Nephron (organoid): ENCODE results near the gene ELF5.

Experiments
- H3K27ac Mint-ChIP-seq, 3 experiments: 2 replicates each; pipeline ENCODE4 v1.8.0; 2020; ENCODE audit warnings: mixed read lengths in 3 of 3, mild to moderate bottlenecking in 2 of 3, moderate library complexity in 1 of 3
- H3K27me3 Mint-ChIP-seq: 2 replicates; pipeline ENCODE4 v1.8.0; 2021; ENCODE audit warnings: low read depth, mild to moderate bottlenecking, moderate library complexity, mixed read lengths
- H3K36me3 Mint-ChIP-seq: 2 replicates; pipeline ENCODE4 v1.8.0; 2020; ENCODE audit warnings: low read depth, mixed read lengths
- H3K4me1 Mint-ChIP-seq: 2 replicates; pipeline ENCODE4 v1.8.0; 2020; ENCODE audit warnings: mixed read lengths
- H3K4me3 Mint-ChIP-seq, 3 experiments: 2 replicates each; pipeline ENCODE4 v1.8.0; 2020; ENCODE audit warnings: mild to moderate bottlenecking in 3 of 3, mixed read lengths in 3 of 3, moderate library complexity in 2 of 3
- H3K9me3 Mint-ChIP-seq: 2 replicates; pipeline ENCODE4 v1.8.0; 2020; ENCODE audit warnings: mixed read lengths
- CTCF ChIP-seq, 3 experiments: fragments of 200-600 bp; sonication (generic); IDR thresholded peaks; one replicate each; pipeline ENCODE4 v1.5.0; 2021; ENCODE audit warnings: antibody characterized with exemption in 3 of 3; ENCODE audit not compliant: unreplicated experiment in 3 of 3

Gene ELF5

DNA sequence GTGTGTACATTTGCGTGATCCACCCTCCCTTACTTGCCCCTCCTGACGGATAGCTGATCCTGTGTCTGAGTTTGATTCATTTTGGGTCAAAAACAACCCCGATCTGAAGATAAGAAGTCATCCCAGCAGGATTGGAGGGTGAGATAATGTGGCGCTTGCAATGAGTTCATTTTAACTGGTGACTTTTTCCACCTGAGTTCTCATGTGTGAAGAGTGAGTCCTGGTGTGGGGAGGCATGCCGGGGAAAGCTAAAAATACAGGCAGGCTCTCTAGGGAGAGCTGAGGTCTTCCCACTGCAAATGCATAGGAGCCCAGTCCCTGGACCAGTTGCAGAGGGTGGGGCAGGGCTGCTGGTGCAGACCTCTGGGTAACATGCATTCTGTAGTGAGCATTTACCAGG, 35.7 kb upstream of the ELF5 start:
- Mint-ChIP-seq H3K36me3 (no peaks in the 10 kb centered on the region), H3K4me1 (no peaks in the 10 kb centered on the region), H3K27ac (no peak overlapping the region), H3K9me3 (no peaks in the 10 kb centered on the region), H3K27me3 (peaks cover 13% of the 10 kb centered on the region), H3K4me3 (no peak overlapping the region)
- no peak for TF ChIP-seq CTCF (IDR thresholded peaks at IDR 0.05; ENCODE audit: unreplicated experiment in 3 of 3)

DNA sequence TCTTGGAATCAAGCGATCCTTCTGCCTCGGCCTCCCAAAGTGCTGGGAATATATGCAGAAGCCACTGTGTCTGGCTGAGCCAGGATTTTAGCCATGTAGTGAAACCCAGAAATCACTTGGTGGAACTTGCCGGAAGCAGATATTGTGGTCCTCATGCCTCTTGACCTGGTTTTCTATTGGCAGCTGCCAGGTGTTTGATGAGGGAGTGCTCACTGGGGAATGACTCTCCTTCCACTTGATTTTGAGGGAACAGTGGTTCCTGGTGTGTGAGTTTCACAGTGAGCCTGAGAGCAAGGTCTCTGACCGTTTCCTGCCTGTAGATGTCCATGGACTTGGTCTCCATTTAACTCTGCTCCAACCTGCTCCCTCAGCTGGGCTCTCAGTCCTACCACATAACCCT, 34.7 kb upstream of the ELF5 start:
- no peaks in the 10 kb centered on the region for H3K36me3 Mint-ChIP-seq
- no peaks in the 10 kb centered on the region for H3K4me1 Mint-ChIP-seq
- H3K27me3 Mint-ChIP-seq = peaks cover 17% of the 10 kb centered on the region
- no peak overlapping the region for H3K4me3 Mint-ChIP-seq
- H3K27ac Mint-ChIP-seq = no peak overlapping the region
- TF ChIP-seq CTCF (IDR thresholded peaks at IDR 0.05; ENCODE audit: unreplicated experiment in 3 of 3) = no peak
- no peaks in the 10 kb centered on the region for H3K9me3 Mint-ChIP-seq

DNA sequence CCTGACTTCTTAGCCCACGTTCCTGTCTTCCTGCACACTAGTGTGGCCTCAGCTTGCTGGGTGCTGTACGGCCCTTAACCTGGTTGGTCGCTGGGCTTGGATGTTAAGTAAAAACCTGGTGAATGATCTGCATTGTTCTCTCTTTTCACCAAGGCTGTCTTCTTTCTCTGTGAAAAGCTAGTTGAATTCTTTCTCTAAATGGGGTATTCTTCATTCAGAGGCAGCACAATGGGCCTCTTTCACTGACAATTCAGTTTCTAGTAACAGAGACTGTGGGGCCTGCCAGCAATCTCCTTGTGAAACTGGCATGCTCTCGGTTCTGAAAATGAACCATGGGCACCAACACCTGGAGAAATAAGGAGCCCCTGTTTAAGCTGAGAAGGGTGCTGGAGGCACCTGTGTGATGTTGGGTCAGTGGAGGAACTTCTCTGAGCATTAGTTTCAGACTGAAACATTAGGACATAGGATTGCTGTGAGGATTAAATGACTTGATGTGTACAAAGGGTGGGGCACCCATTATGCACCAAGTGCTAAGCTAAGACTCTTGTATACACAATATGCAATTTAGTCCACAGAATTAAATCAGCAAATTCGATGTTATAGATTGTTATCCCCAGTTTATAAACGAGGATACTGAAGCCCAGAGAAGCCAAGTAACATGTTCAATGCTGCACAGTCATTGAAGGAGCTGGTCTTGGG, 33.1 kb upstream of the ELF5 start:
- no peaks in the 10 kb centered on the region for H3K9me3 Mint-ChIP-seq
- H3K27ac Mint-ChIP-seq = no peak overlapping the region
- no peaks in the 10 kb centered on the region for H3K4me1 Mint-ChIP-seq
- no peak overlapping the region for H3K4me3 Mint-ChIP-seq
- peaks cover 27% of the 10 kb centered on the region for H3K27me3 Mint-ChIP-seq
- no peak for TF ChIP-seq CTCF (IDR thresholded peaks at IDR 0.05; ENCODE audit: unreplicated experiment in 3 of 3)
- H3K36me3 Mint-ChIP-seq = no peaks in the 10 kb centered on the region

GRCh38 chr11:34542089-34542488, 28.5 kb upstream of the ELF5 start:
- H3K27me3 Mint-ChIP-seq = peaks cover 34% of the 10 kb centered on the region
- H3K4me1 Mint-ChIP-seq = no peaks in the 10 kb centered on the region
- H3K36me3 Mint-ChIP-seq = no peaks in the 10 kb centered on the region
- no peak for TF ChIP-seq CTCF (IDR thresholded peaks at IDR 0.05; ENCODE audit: unreplicated experiment in 3 of 3)
- no peaks in the 10 kb centered on the region for H3K9me3 Mint-ChIP-seq
- no peak overlapping the region for H3K27ac Mint-ChIP-seq
- H3K4me3 Mint-ChIP-seq = no peak overlapping the region

DNA sequence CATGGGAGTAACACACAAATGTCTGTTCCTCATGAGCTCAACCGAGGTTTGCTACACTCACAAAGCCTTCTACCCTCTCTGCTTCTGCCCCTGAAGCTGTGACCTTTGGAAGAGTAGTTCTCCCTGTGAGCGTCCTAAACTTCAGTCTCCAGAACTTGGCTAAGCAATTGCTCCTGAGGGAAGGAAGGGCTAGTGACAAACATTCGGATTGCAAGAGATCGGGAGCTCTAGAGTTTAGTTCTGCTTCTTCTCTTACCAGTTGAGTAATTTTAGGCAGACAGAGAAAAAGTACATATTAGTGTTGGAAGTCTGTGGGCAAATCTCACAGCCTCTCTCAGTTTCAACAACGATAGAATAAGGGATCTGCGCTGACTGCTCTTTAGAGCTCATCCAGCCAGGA, 27.3 kb upstream of the ELF5 start:
- Mint-ChIP-seq H3K9me3 (no peaks in the 10 kb centered on the region), H3K4me3 (no peak overlapping the region), H3K27me3 (peaks cover 34% of the 10 kb centered on the region), H3K27ac (no peak overlapping the region), H3K36me3 (no peaks in the 10 kb centered on the region), H3K4me1 (no peaks in the 10 kb centered on the region)
- TF ChIP-seq CTCF (IDR thresholded peaks at IDR 0.05; ENCODE audit: unreplicated experiment in 3 of 3) = no peak

GRCh38 chr11:34537636-34538035, 24.0 kb upstream of the ELF5 start:
- Mint-ChIP-seq H3K9me3 (peaks cover 16% of the 10 kb centered on the region), H3K4me1 (no peaks in the 10 kb centered on the region), H3K36me3 (no peaks in the 10 kb centered on the region), H3K27ac (no peak overlapping the region), H3K27me3 (peaks cover 22% of the 10 kb centered on the region), H3K4me3 (no peak overlapping the region)
- TF ChIP-seq CTCF (IDR thresholded peaks at IDR 0.05; ENCODE audit: unreplicated experiment in 3 of 3) = no peak
